HG03354 (cell line): ENCODE results near the gene PAQR7.
"Not testable (repeated sequence)": the region's sequence is repeated elsewhere in the genome, so short reads cannot be mapped to it uniquely, and the experiment has no call there.

Experiments used
- ATAC-seq: cut with Tn5 transposase; IDR thresholded peaks from one replicate; pipeline ENCODE4 v1.9.1; 2021; ENCODE audit warnings: mild to moderate bottlenecking; ENCODE audit not compliant: unreplicated experiment, poor library complexity, severe bottlenecking

Gene PAQR7

GRCh38 chr1:25858494-25858893 lies 17.0 kb downstream of the PAQR7 start:
- no peak for ATAC-seq

GRCh38 chr1:25856856-25857255 lies 18.7 kb downstream of the PAQR7 start:
- ATAC-seq = no peak

- no peak for ATAC-seq
Measured at GRCh38 chr1:25854554-25854953, 21.0 kb downstream of the PAQR7 start.

GRCh38 chr1:25848531-25848930 lies 27.0 kb downstream of the PAQR7 start:
- ATAC-seq = no peak

GRCh38 chr1:25847929-25848328 lies 27.6 kb downstream of the PAQR7 start:
- ATAC-seq = no peak

GRCh38 chr1:25845664-25846063 lies 29.8 kb downstream of the PAQR7 start:
- ATAC-seq = no peak

- ATAC-seq = no peak
Measured at GRCh38 chr1:25844536-25845337, 30.8 kb downstream of the PAQR7 start.

GRCh38 chr1:25843483-25843882 lies 32.0 kb downstream of the PAQR7 start:
- ATAC-seq = no peak

GRCh38 chr1:25839808-25840207 lies 35.7 kb downstream of the PAQR7 start:
- not testable (repeated sequence) for ATAC-seq

- ATAC-seq = no peak
Measured at GRCh38 chr1:25837262-25837875, 38.1 kb downstream of the PAQR7 start.

- no peak for ATAC-seq
Measured at GRCh38 chr1:25836695-25837094, 38.8 kb downstream of the PAQR7 start.

GRCh38 chr1:25834894-25835293 lies 40.6 kb downstream of the PAQR7 start:
- no peak for ATAC-seq

GRCh38 chr1:25833158-25833557 lies 42.4 kb downstream of the PAQR7 start:
- no peak for ATAC-seq

GRCh38 chr1:25832336-25833037 lies 43.0 kb downstream of the PAQR7 start:
- no peak for ATAC-seq

GRCh38 chr1:25831569-25832196 lies 43.8 kb downstream of the PAQR7 start:
- ATAC-seq = no peak

GRCh38 chr1:25829046-25829445 lies 46.5 kb downstream of the PAQR7 start:
- ATAC-seq = no peak

- no peak for ATAC-seq
Measured at GRCh38 chr1:25828491-25828890, 47.0 kb downstream of the PAQR7 start.

GRCh38 chr1:25826571-25826970 lies 48.9 kb downstream of the PAQR7 start:
- ATAC-seq = no peak

GRCh38 chr1:25825605-25826004 lies 49.9 kb downstream of the PAQR7 start:
- no peak for ATAC-seq

- ATAC-seq = no peak
Measured at GRCh38 chr1:25821630-25822091, 53.8 kb downstream of the PAQR7 start.
